Measurements from ENCODE around the gene PTPRT. TPM values are rescaled to one million over a fixed set of nuclear protein-coding genes. Genes with fewer than 3 reads are reported as not detected.

PTPRT gene
- polyA plus RNA-seq, 3 donors, result not detected

- no peaks in the 10 kb centered on the region for H4K20me1 ChIP-seq (ENCODE audit: insufficient read depth, low read length)
- WGBS (ENCODE audit: insufficient coverage), result 0% methylated on average over 1 of the region's 2 CpGs
- no peak overlapping the region for H3K4me3 ChIP-seq (replicated peaks in 1 of 3; ENCODE audit: low read depth in 2 of 3, low read length in 3 of 3)
- H3K9me3 Mint-ChIP-seq, result peaks cover 0 to 12% (median 2%) of the 10 kb centered on the region in 7 donors
- H3K36me3 ChIP-seq (replicated peaks in 1 of 2; ENCODE audit: control insufficient read depth in 1 of 2, insufficient read depth in 2 of 2, low read length in 2 of 2), result no peaks in the 10 kb centered on the region
- H3K4me1 ChIP-seq (ENCODE audit: control insufficient read depth in 1 of 2, insufficient read depth in 2 of 2, low read length in 2 of 2), result no peaks in the 10 kb centered on the region
- no peak overlapping the region for H3K27ac Mint-ChIP-seq
- no peaks in the 10 kb centered on the region for H3K27me3 ChIP-seq (ENCODE audit: control insufficient read depth in 2 of 2, insufficient read depth in 2 of 2, low read length in 2 of 2)
- TF ChIP-seq CTCF (IDR thresholded peaks at IDR 0.05), result no peak
- H3K9ac ChIP-seq (ENCODE audit: insufficient read depth, low read length, poor library complexity, severe bottlenecking), result no peak overlapping the region
- H3K27me3 Mint-ChIP-seq (ENCODE audit: low read depth in 3 of 3), result peaks cover 0 to 2% (median 0%) of the 10 kb centered on the region in 3 donors
- no peak overlapping the region for H3K4me3 Mint-ChIP-seq
- no peaks in the 10 kb centered on the region for H3K4me1 Mint-ChIP-seq
- H3K36me3 Mint-ChIP-seq, result no peaks in the 10 kb centered on the region
- H2AFZ ChIP-seq (ENCODE audit: insufficient read depth, low read depth, low read length, poor library complexity, severe bottlenecking), result no peak overlapping the region
- H3K27ac ChIP-seq (ENCODE audit: low read depth in 1 of 2, low read length in 2 of 2), result no peak overlapping the region
- no peak for DNase-seq
- no peaks in the 10 kb centered on the region for H3K9me3 ChIP-seq (replicated peaks in 1 of 2; ENCODE audit: control insufficient read depth in 1 of 2, insufficient read depth in 1 of 2, low read length in 2 of 2)
- intact Hi-C loops (cut with micrococcal nuclease), result no loop called here
- H3K79me2 ChIP-seq (ENCODE audit: insufficient read depth, low read length), result no peaks in the 10 kb centered on the region
- no peak overlapping the region for H3K4me2 ChIP-seq (replicated peaks; ENCODE audit: extremely low read depth, low read length, poor library complexity, severe bottlenecking)
Measured at GRCh38 chr20:42173440-42173839, 1016.3 kb downstream of the PTPRT start.

- no peaks in the 10 kb centered on the region for H3K9me3 ChIP-seq (replicated peaks in 1 of 2; ENCODE audit: control insufficient read depth in 1 of 2, insufficient read depth in 1 of 2, low read length in 2 of 2)
- peaks cover 0 to 12% (median 0%) of the 10 kb centered on the region in 7 donors for H3K9me3 Mint-ChIP-seq
- H3K27ac Mint-ChIP-seq, result no peak overlapping the region
- no peaks in the 10 kb centered on the region for H3K4me1 Mint-ChIP-seq
- H3K79me2 ChIP-seq (ENCODE audit: insufficient read depth, low read length), result no peaks in the 10 kb centered on the region
- WGBS (ENCODE audit: insufficient coverage), result 88% methylated on average over 7 of the region's 7 CpGs
- no peak for DNase-seq
- no peaks in the 10 kb centered on the region for H3K4me1 ChIP-seq (ENCODE audit: control insufficient read depth in 1 of 2, insufficient read depth in 2 of 2, low read length in 2 of 2)
- no peak for TF ChIP-seq CTCF (IDR thresholded peaks at IDR 0.05)
- intact Hi-C loops (cut with micrococcal nuclease), result no loop called here
- H3K4me3 ChIP-seq (replicated peaks in 1 of 3; ENCODE audit: low read depth in 2 of 3, low read length in 3 of 3), result no peak overlapping the region
- H4K20me1 ChIP-seq (ENCODE audit: insufficient read depth, low read length), result no peaks in the 10 kb centered on the region
- H3K4me3 Mint-ChIP-seq, result no peak overlapping the region
- H2AFZ ChIP-seq (ENCODE audit: insufficient read depth, low read depth, low read length, poor library complexity, severe bottlenecking), result no peak overlapping the region
- no peaks in the 10 kb centered on the region for H3K27me3 ChIP-seq (ENCODE audit: control insufficient read depth in 2 of 2, insufficient read depth in 2 of 2, low read length in 2 of 2)
- peaks cover 0 to 4% (median 3%) of the 10 kb centered on the region in 3 donors for H3K27me3 Mint-ChIP-seq (ENCODE audit: low read depth in 3 of 3)
- H3K36me3 Mint-ChIP-seq, result no peaks in the 10 kb centered on the region
- no peak overlapping the region for H3K27ac ChIP-seq (ENCODE audit: low read depth in 1 of 2, low read length in 2 of 2)
- H3K4me2 ChIP-seq (replicated peaks; ENCODE audit: extremely low read depth, low read length, poor library complexity, severe bottlenecking), result no peak overlapping the region
- H3K36me3 ChIP-seq (replicated peaks in 1 of 2; ENCODE audit: control insufficient read depth in 1 of 2, insufficient read depth in 2 of 2, low read length in 2 of 2), result no peaks in the 10 kb centered on the region
- no peak overlapping the region for H3K9ac ChIP-seq (ENCODE audit: insufficient read depth, low read length, poor library complexity, severe bottlenecking)
Measured at GRCh38 chr20:42164121-42164890, 1025.4 kb downstream of the PTPRT start.

Data from CD14-positive monocyte (primary cell).